K562 (cell line): Measurements from ENCODE around the gene ERVFRD-1. TPM values are rescaled to one million over a fixed set of nuclear protein-coding genes. Genes with fewer than 3 reads are reported as not detected.
A peak's percentile ranks its signal among the peaks of the same experiment; 100 is the strongest.

Source experiments
- ATF3 ChIP-seq, 2 experiments: fragments of 450-650 bp in 1 of 2; sonication (generic) in 1 of 2; formaldehyde crosslinking in 1 of 2; IDR thresholded peaks in 1 of 2; conservative IDR thresholded peaks in 1 of 2; 2 replicates each; pipeline versions ENCODE4 v1.6.1 to v1.8.1; 2016 to 2023; ENCODE audit warnings: mild to moderate bottlenecking in 2 of 2, moderate library complexity in 2 of 2, inconsistent platforms in 1 of 2, missing genetic modification reagents in 1 of 2
- CHCHD3 ChIP-seq: fragments of 250-450 bp; sonication (Bioruptor Pico); IDR thresholded peaks from 2 replicates; pipeline ENCODE4 v2.1.2; 2022; ENCODE audit warnings: mild to moderate bottlenecking
- DPF2 ChIP-seq: fragments of 450-650 bp; IDR thresholded peaks from 2 replicates; pipeline ENCODE4 v1.6.1; 2016
- ELF1 ChIP-seq: fragments of 200-800 bp; sonication (Bioruptor generic); IDR thresholded peaks from 2 replicates; pipeline ENCODE4 v1.6.1; 2016; ENCODE audit warnings: missing genetic modification characterization, missing compliant biosample characterization
- EP300 ChIP-seq: IDR thresholded peaks from 2 replicates; pipeline ENCODE4 v1.6.1; 2012; ENCODE audit warnings: low read length, improper control_type of control experiment
- FOXA1 ChIP-seq: fragments of 450-650 bp; IDR thresholded peaks from 2 replicates; pipeline ENCODE4 v1.6.1; 2016; ENCODE audit warnings: mild to moderate bottlenecking, borderline replicate concordance
- GABPB1 ChIP-seq: sonication (generic); formaldehyde crosslinking; IDR thresholded peaks from 2 replicates; pipeline ENCODE4 v1.8.0; 2022; ENCODE audit warnings: mild to moderate bottlenecking, missing genetic modification reagents
- HDAC6 ChIP-seq: IDR thresholded peaks from 2 replicates; pipeline ENCODE4 v1.6.1; 2012; ENCODE audit warnings: low read depth, mild to moderate bottlenecking, control low read depth, inconsistent platforms, low read length, moderate library complexity
- HDAC8 ChIP-seq: fragments of 450-650 bp; IDR thresholded peaks from 2 replicates; pipeline ENCODE4 v1.6.1; 2016; ENCODE audit warnings: mild to moderate bottlenecking, missing genetic modification characterization, moderate library complexity, missing compliant biosample characterization
- ILF3 ChIP-seq: fragments of 450-650 bp; IDR thresholded peaks from 2 replicates; pipeline ENCODE4 v1.6.1; 2018; ENCODE audit warnings: antibody characterized with exemption, mild to moderate bottlenecking, moderate library complexity, borderline replicate concordance
- KDM1A ChIP-seq, 2 experiments: fragments of 450-650 bp; IDR thresholded peaks; 2 replicates each; pipeline ENCODE4 v1.6.1; 2016; ENCODE audit warnings: mild to moderate bottlenecking in 2 of 2
- NKRF ChIP-seq: fragments of 450-650 bp; IDR thresholded peaks from 2 replicates; pipeline ENCODE4 v1.6.1; 2016; ENCODE audit warnings: borderline replicate concordance
- PATZ1 ChIP-seq: fragments of 250-450 bp; sonication (Bioruptor Pico); IDR thresholded peaks from 2 replicates; pipeline ENCODE4 v1.5.0; 2020; ENCODE audit warnings: mild to moderate bottlenecking, borderline replicate concordance
- PCBP1 ChIP-seq: fragments of 200-400 bp; formaldehyde crosslinking; IDR thresholded peaks from 2 replicates; pipeline ENCODE4 v1.6.1; 2018; ENCODE audit warnings: mild to moderate bottlenecking, low read depth, low read length; ENCODE audit not compliant: poor library complexity, severe bottlenecking
- PHF21A ChIP-seq: fragments of 450-650 bp; IDR thresholded peaks from 2 replicates; pipeline ENCODE4 v1.6.1; 2017; ENCODE audit warnings: low read depth, borderline replicate concordance
- POLR2A ChIP-seq: fragments of 450-650 bp; conservative IDR thresholded peaks from 2 replicates; pipeline ENCODE4 v1.6.1; 2016
- PTTG1 ChIP-seq: fragments of 450-650 bp; IDR thresholded peaks from 2 replicates; pipeline ENCODE4 v1.6.1; 2016; ENCODE audit warnings: low read depth, mild to moderate bottlenecking, missing genetic modification characterization, missing compliant biosample characterization
- RCOR1 ChIP-seq, 2 experiments: IDR thresholded peaks; 2 replicates each; pipeline ENCODE4 v1.6.1; 2012; ENCODE audit warnings: low read depth in 2 of 2, low read length in 2 of 2, borderline replicate concordance in 1 of 2, improper control_type of control experiment in 1 of 2
- RFX1 ChIP-seq: fragments of 450-650 bp; IDR thresholded peaks from 2 replicates; pipeline ENCODE4 v1.6.1; 2016; ENCODE audit warnings: mild to moderate bottlenecking, moderate library complexity
- SMARCA5 ChIP-seq: fragments of 450-650 bp; IDR thresholded peaks from 2 replicates; pipeline ENCODE4 v1.6.1; 2016
- SMARCE1 ChIP-seq: fragments of 450-650 bp; IDR thresholded peaks from 2 replicates; pipeline ENCODE4 v1.7.1; 2016; ENCODE audit warnings: mild to moderate bottlenecking
- SOX6 ChIP-seq: fragments of 450-650 bp; IDR thresholded peaks from 2 replicates; pipeline ENCODE4 v1.6.1; 2014; ENCODE audit warnings: mild to moderate bottlenecking
- ZNF212 ChIP-seq: fragments of 450-650 bp; formaldehyde crosslinking; IDR thresholded peaks from 2 replicates; pipeline ENCODE4 v1.4.0; 2020; ENCODE audit warnings: mild to moderate bottlenecking
- ZNF277 ChIP-seq: fragments of 250-450 bp; sonication (Bioruptor Pico); IDR thresholded peaks from 2 replicates; pipeline ENCODE4 v1.8.0; 2022; ENCODE audit warnings: inconsistent platforms, mild to moderate bottlenecking, moderate library complexity, borderline replicate concordance
- ZNF384 ChIP-seq: IDR thresholded peaks from 2 replicates; pipeline ENCODE4 v1.6.1; 2012; ENCODE audit warnings: low read depth, low read length, improper control_type of control experiment
- polyA plus RNA-seq, 8 experiments: library from polyadenylated mRNA; depleted of rRNA in 4 of 8; stranded (reverse) in 5 of 8; unstranded in 3 of 8; fragments of >200 nt; fragmentation: Nextera tagmentation in 2 of 8; fragmentation: Illumina TruSeq in 1 of 8; extraction: Ambion mirVana in 2 of 8; extraction: Trizol in 1 of 8; gene quantifications; 2 replicates each; pipeline versions ENCODE4 v1.2.1 to v1.2.3, GENCODE V29; 2011 to 2014; ENCODE audit warnings: inconsistent platforms in 1 of 8, missing spikeins in 1 of 8
- total RNA-seq, 7 experiments: library from RNA; depleted of rRNA in 6 of 7; stranded (reverse); fragments of >200 nt in 6 of 7; fragmentation: Illumina TruSeq in 2 of 7; extraction: Trizol in 2 of 7; gene quantifications; 2 replicates each; pipeline versions ENCODE4 v1.2.1 to v1.2.3, GENCODE V29; 2011 to 2021; ENCODE audit warnings: low replicate concordance in 1 of 7

ERVFRD-1 gene
- total and polyA plus RNA-seq, 9 of the 15 experiments (the other 6 are each of a cell fraction or from before 2014, with no cell fraction given): 0.05 to 0.14 (median 0.09) TPM; not detected in 2

GRCh38 chr6:11069760-11070159, 41.8 kb downstream of the ERVFRD-1 start (continued):
- TF ChIP-seq ATF3 (IDR thresholded peaks at IDR 0.05): peak; percentile 34; the same call in 1 of the 2 replicates
- no peak for TF ChIP-seq ATF3 (CRISPR knock-in tag; conservative IDR thresholded peaks at IDR 0.05)
- no peak for TF ChIP-seq POLR2A
- no peak for TF ChIP-seq RFX1
- TF ChIP-seq EP300: peak; percentile 27; the same call in 1 of the 2 replicates
- TF ChIP-seq GABPB1 (CRISPR knock-in tag): no peak
- 0 out of 2 replicates have a peak, but pooled peaks have one; percentile 25 for TF ChIP-seq ELF1
- peak in 1 of 2 experiments; percentile 68; a peak in 2 of 4 replicates for TF ChIP-seq RCOR1 (IDR thresholded peaks at IDR 0.05; ENCODE audit: borderline replicate concordance in 1 of 2, low read depth in 2 of 2, low read length in 2 of 2)
- no peak for TF ChIP-seq PHF21A
- no peak for TF ChIP-seq HDAC6
- no peak for TF ChIP-seq PATZ1 (CRISPR knock-in tag)
- 0 out of 2 replicates have a peak, but pooled peaks have one; percentile 1 for TF ChIP-seq NKRF
- TF ChIP-seq KDM1A (IDR thresholded peaks at IDR 0.05): peak; percentile 74 to 81; a peak in 3 of 4 replicates
- TF ChIP-seq HDAC8: no peak
- TF ChIP-seq ZNF212 (CRISPR knock-in tag): no peak
- TF ChIP-seq PCBP1: no peak
- TF ChIP-seq PTTG1 (tag): no peak
- TF ChIP-seq DPF2: peak; percentile 77
- TF ChIP-seq CHCHD3: no peak
- TF ChIP-seq ZNF384: no peak
- no peak for TF ChIP-seq ZNF277 (CRISPR knock-in tag)
- TF ChIP-seq SMARCA5: no peak
- TF ChIP-seq FOXA1: no peak
- TF ChIP-seq SOX6: peak; percentile 17; the same call in 1 of the 2 replicates
- no peak for TF ChIP-seq ILF3
- peak; percentile 52; the same call in 1 of the 2 replicates for TF ChIP-seq SMARCE1
